Iris pigment epithelial cell (primary cell): Measurements from ENCODE around the gene KLHDC4.

Experiments
- DNase-seq: peaks from one replicate; pipeline ENCODE4 v3.0.0-alpha.2; 2011; ENCODE audit warnings: low read depth

The KLHDC4 gene

GRCh38 chr16:87698676-87699199 is 67.0 kb downstream of the KLHDC4 start:
- DNase-seq, result no peak

DNA sequence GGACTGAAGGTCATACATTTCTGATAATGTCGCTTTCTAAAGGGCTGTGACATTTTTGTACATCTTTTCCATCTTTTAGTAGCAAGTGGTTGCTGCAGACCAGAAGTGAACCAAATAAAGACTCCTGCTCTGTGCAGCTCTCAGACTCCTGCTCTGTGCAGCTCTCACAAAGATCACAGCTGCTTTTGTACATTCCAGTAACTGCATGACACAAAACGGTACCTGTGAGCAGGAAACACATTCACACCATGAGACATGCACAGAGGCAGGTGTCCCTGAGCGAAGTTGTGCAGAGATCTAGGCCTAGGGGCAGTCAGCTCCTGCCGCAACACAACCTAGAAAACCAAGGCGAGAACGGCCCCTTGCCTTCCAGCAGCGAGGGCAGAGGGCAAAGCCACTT is 67.5 kb downstream of the KLHDC4 start:
- DNase-seq, result no peak

GRCh38 chr16:87697792-87698191 is 68.0 kb downstream of the KLHDC4 start:
- no peak for DNase-seq

GRCh38 chr16:87697256-87697655 is 68.5 kb downstream of the KLHDC4 start:
- DNase-seq, result no peak

DNA sequence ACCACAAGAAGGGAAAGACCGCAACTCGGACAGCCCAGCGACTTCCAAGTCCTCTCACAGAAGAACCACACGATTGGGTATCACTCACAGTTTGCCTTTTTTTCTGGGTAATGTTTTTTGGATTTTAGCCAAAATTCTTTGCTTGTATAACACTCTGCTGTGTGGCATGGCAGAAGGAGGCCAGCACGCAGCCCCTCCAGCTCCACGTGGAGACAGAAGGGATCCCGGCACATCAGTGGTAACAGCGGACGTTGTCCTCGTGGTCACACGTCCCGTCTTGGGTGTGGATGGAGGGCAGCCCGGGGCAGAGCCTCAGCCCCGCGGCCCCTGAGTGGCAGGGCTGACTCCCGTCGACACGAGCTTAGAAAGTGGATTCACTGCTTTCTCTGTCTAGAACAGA is 69.1 kb downstream of the KLHDC4 start:
- no peak for DNase-seq

DNA sequence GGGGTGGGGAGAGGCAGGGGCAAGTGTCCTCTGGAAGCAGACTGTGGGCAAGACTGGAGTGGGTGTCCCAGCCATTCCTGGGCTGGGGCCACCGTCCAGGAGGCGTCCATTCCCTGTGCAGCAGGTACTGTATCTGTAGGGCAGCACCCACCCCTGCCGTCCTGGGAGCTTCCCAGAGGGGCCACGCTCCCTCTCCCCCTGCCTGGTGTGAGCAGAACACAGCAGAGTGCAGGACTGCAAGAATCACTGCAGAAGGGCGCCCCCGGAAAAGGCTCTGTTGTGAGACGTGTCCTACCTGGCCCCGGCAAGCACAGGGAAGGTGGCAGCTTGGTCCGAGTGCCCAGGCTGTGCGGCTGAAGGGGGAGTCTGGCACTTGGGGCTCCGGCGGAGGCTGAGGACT is 70.3 kb downstream of the KLHDC4 start:
- DNase-seq, result no peak

DNA sequence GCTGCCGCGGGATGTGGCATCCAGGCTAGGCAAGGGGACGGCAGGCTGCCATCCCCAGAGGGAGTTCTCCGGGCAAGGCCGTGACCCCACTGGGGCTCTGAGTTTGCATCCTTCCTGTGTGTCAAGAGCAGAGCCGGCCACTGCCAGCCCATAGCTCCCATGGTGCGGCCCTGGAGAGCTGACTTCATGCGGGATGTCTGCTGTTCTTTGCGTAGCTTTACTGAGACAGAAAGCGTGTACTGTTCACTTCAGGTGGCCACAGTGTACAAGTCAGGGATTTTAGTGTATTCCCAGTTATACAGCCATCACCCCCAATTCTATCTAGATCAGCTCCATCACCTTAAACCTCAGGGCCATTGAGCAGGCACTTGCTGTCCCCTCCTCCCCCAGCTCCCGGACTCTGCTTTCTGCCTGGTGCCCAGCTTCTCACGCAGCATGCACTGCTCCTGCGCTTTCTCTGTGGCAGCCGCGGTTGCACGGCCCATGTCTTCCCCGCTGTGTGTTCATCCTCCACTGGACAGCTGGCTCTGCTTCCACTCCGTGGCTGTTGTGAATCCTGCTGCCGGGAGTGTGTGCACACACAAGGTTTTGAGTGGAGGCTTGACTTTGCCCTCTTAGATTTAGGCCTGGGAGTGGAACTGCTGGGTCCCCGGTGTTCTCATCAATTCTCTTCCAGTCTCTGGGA is 71.2 kb downstream of the KLHDC4 start:
- DNase-seq, result no peak

GRCh38 chr16:87693827-87694226 is 72.0 kb downstream of the KLHDC4 start:
- DNase-seq, result no peak

DNA sequence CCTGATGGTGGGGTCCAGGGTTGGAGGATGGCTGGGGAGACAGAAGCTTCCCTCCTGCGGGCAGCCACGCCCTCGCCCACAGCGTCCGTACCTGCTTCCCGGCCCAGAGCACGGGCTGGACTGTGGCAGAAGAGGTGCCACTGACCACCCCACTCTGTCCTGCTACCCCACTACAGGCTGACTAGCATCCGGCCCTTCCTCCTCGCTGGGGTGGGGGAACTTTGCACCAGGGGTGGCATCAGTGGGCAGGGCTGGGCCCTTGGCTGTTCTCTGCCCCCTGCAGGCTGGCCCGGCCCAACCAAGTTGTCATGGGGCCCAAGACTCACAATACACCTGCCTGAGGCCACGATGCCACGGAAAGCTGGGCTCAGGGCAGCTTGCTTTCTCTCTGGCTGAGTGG is 73.0 kb downstream of the KLHDC4 start:
- DNase-seq, result no peak

- no peak for DNase-seq
These were observed 73.6 kb downstream of the KLHDC4 start for GRCh38 chr16:87692176-87692575.

GRCh38 chr16:87691686-87692079 is 74.1 kb downstream of the KLHDC4 start:
- no peak for DNase-seq

DNA sequence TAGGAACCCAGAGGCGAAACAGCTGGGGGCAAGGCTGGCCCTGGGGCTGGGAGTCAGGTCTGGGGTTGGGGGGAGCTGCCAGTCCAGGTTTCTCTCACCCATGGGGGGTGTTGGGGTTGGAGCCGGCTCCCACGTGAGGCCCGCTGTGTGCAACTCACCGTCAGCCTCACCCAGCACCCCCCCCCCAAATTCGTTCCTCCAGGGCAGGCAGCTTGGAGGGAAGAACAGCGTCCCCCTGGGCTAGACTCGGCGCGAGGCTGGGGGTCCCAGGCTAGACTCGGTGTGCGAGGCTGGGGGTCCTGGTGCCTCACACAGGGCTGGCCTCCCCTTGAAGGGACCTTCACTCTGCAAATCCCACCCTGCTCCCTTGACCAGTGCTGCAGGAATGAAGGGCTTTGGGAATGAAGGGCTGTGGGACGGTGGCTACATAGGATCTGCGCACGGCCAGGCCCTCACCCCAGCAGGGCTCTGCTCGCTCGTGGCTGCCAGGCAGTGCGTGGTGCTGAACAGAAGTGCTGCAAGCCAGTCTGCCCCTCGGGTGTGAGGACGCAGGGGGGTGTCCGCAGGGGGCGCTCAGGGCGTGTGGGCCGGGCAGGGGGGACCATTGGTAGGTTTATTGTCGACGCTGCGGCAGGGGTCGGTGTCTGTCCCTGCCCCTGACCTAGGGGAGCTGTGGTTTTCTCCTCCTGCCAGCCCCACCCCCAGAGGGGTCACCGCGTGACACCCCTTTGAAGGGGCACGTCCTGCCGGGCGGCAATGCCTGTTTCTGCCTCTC is 74.7 kb downstream of the KLHDC4 start:
- DNase-seq, result no peak

- no peak for DNase-seq
These were observed 75.8 kb downstream of the KLHDC4 start for GRCh38 chr16:87689956-87690465.

GRCh38 chr16:87688876-87689815 is 76.6 kb downstream of the KLHDC4 start:
- DNase-seq, result no peak

DNA sequence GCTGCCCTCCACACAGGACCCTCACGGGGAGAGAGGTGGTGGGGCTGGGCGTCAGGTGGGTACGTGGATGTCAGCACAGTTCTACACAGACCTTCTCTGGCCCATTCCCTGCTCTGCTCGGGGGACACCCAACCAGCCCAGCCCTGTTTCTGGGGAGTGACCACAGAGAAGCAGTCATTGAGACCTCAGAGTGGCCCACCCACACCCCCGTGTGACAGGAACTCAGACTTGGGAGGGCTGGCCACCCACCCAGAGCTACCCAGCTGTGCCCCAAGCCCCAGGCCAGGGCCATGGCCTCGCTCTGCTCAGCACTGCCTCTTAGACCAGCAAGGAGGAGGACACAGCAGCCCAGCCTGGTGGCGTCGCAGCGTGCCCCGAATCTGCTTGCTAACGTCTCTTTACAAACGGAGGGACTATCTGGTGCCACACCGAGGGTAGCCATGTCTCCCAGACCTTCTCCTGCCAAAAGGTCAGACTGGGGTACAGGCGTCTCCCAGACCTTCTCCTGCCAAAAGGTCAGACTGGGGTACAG is 77.7 kb downstream of the KLHDC4 start:
- DNase-seq, result no peak

- DNase-seq, result no peak
These were observed 78.5 kb downstream of the KLHDC4 start for GRCh38 chr16:87687126-87687910.

DNA sequence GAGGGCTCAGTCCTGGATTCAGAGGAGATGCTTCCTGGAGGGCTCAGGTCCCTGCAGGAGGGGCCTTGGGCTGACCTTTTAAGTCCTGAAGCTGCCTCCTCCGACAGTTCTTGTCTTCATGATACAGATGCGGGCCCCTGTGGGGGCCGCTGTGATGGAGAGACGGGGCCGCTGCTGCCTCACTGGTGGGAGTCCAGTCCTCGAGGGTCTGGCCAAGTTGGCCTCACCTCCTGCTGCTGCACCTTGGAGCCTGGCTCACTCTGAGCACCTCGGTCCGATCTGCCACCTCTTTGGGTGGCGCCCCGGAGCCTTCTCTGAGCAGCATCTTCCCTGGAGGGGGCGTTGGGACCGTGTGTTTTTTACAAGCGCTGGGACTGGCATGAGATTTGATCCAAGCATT is 79.1 kb downstream of the KLHDC4 start:
- no peak for DNase-seq

GRCh38 chr16:87685766-87686165 is 80.0 kb downstream of the KLHDC4 start:
- no peak for DNase-seq

DNA sequence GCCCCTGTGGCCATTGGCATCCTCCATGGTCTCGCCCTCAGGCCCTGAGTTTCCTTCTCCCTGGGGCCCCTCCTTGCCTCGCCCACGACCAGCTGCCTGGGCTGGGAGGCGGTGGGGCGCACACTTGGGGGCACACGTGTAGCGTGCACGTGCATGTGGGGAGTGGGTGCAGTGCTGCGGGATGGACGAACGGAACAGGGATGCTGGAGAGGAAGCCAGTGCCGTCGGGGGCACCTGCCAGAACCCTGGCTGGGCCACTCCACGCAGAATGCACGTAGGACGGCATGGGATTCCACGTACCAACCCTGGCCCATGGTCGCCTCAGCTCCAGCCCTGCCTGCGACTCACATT is 80.4 kb downstream of the KLHDC4 start:
- no peak for DNase-seq

GRCh38 chr16:87684711-87685404 is 80.9 kb downstream of the KLHDC4 start:
- no peak for DNase-seq
